GM12878 (cell line): Measurements from ENCODE around the gene TCF7. TPM values are rescaled to one million over a fixed set of nuclear protein-coding genes. Genes with fewer than 3 reads are reported as not detected.

Source experiments
- ATAC-seq: fragments of 200-7000 bp; cut with Tn5 transposase; 3 replicates; pipeline ENCODE4 v1.9.1; 2020; ENCODE audit warnings: mild to moderate bottlenecking, moderate library complexity
- BruUV-seq: library from RNA; stranded (reverse); fragments of 400-500 nt; replicated peaks from 2 replicates; lab custom pipeline; 2021; lab: Mats Ljungman, UMichigan
- CTCF ChIA-PET: fragments of 300-600 bp; sonication (Branson Sonifier 250); formaldehyde crosslinking; extraction: SDS; loops from one replicate; lab custom pipeline; 2021; ENCODE audit warnings: inconsistent platforms; lab: Yijun Ruan, JAX
- POLR2A ChIA-PET: fragments of 350-600 bp; formaldehyde crosslinking; extraction: SDS; loops from one replicate; lab custom pipeline; 2021; ENCODE audit warnings: inconsistent platforms; lab: Charles Lee
- RAD21 ChIA-PET: fragments of 300-600 bp; sonication (Branson Sonifier 250); formaldehyde crosslinking; loops from one replicate; lab custom pipeline; 2023; ENCODE audit warnings: antibody characterized with exemption; ENCODE audit not compliant: unreplicated experiment; lab: Charles Lee
- SMC1A ChIA-PET: fragments of 300-600 bp; sonication (Branson Sonifier 250); formaldehyde crosslinking; loops from one replicate; lab custom pipeline; 2023; ENCODE audit not compliant: unreplicated experiment, uncharacterized antibody; lab: Charles Lee
- DNase-seq: peaks from one replicate; pipeline ENCODE4 v3.0.0-alpha.2; 2011; ENCODE audit warnings: low read depth, low spot score
- FAIRE-seq: peaks from 3 replicates; lab custom pipeline; 2011; peaks lifted over from hg19 to GRCh38; lab: Jason Lieb, UNC
- H2AFZ ChIP-seq: 2 replicates; pipeline ENCODE4 v1.6.0; 2011; ENCODE audit warnings: low read depth, low read length, control low read depth; ENCODE audit not compliant: control insufficient read depth
- H3K27ac ChIP-seq: 2 replicates; pipeline ENCODE4 v1.5.1; 2011; ENCODE audit warnings: control low read depth; ENCODE audit not compliant: control insufficient read depth, insufficient read depth
- H3K27me3 ChIP-seq, 2 experiments: replicated peaks in 1 of 2; 2 replicates each; pipeline versions ENCODE4 v1.6.0 to v1.6.1; 2011; ENCODE audit warnings: low read length in 1 of 2; ENCODE audit not compliant: control insufficient read depth in 2 of 2, insufficient read depth in 2 of 2
- H3K36me3 ChIP-seq, 2 experiments: 2 replicates each; pipeline ENCODE4 v1.5.1; 2011; ENCODE audit warnings: low read length in 1 of 2; ENCODE audit not compliant: control insufficient read depth in 2 of 2, insufficient read depth in 2 of 2
- H3K4me1 ChIP-seq: 2 replicates; pipeline ENCODE4 v1.6.1; 2011; ENCODE audit warnings: mild to moderate bottlenecking, low read length, moderate library complexity, mixed read lengths; ENCODE audit not compliant: control insufficient read depth, insufficient read depth
- H3K4me2 ChIP-seq: 2 replicates; pipeline ENCODE4 v1.6.0; 2011; ENCODE audit warnings: control low read depth; ENCODE audit not compliant: control insufficient read depth, insufficient read depth
- H3K4me3 ChIP-seq: fragments of 200-600 bp; sonication (generic); 2 replicates; pipeline ENCODE4 v1.5.1; 2016
- H3K79me2 ChIP-seq: 2 replicates; pipeline ENCODE4 v1.6.0; 2011; ENCODE audit warnings: low read length; ENCODE audit not compliant: control insufficient read depth, insufficient read depth
- H3K9ac ChIP-seq: 2 replicates; pipeline ENCODE4 v1.8.0; 2011; ENCODE audit warnings: low read length, control low read depth, mixed read lengths; ENCODE audit not compliant: control insufficient read depth, insufficient read depth
- H3K9me3 ChIP-seq: replicated peaks from 3 replicates; pipeline ENCODE4 v1.5.1; 2011; ENCODE audit warnings: mild to moderate bottlenecking, low read length; ENCODE audit not compliant: control insufficient read depth, insufficient read depth
- H4K20me1 ChIP-seq: 2 replicates; pipeline ENCODE4 v1.6.0; 2011; ENCODE audit not compliant: control insufficient read depth, insufficient read depth
- BRCA1 ChIP-seq: IDR thresholded peaks from 2 replicates; pipeline ENCODE4 v1.6.1; 2011; ENCODE audit warnings: low read depth, low read length, improper control_type of control experiment
- EZH2 ChIP-seq: IDR thresholded peaks from 2 replicates; pipeline ENCODE4 v1.6.1; 2012; ENCODE audit warnings: low read depth, mild to moderate bottlenecking, control low read depth, inconsistent platforms, low read length, borderline replicate concordance; ENCODE audit not compliant: control insufficient read depth
- HDGF ChIP-seq: fragments of 450-650 bp; IDR thresholded peaks from 2 replicates; pipeline ENCODE4 v1.6.1; 2016; ENCODE audit warnings: antibody characterized with exemption
- KAT2A ChIP-seq: conservative IDR thresholded peaks from 2 replicates; pipeline ENCODE4 v1.6.1; 2011; ENCODE audit warnings: low read depth, low read length; ENCODE audit not compliant: control insufficient read depth
- NBN ChIP-seq: fragments of 450-650 bp; IDR thresholded peaks from 2 replicates; pipeline ENCODE4 v1.6.1; 2016
- NFXL1 ChIP-seq: fragments of 450-650 bp; IDR thresholded peaks from 2 replicates; pipeline ENCODE4 v1.6.1; 2017; ENCODE audit warnings: antibody characterized with exemption, mild to moderate bottlenecking, borderline replicate concordance
- RAD21 ChIP-seq: IDR thresholded peaks from 2 replicates; pipeline ENCODE4 v1.6.1; 2011; ENCODE audit warnings: mild to moderate bottlenecking, low read depth, low read length, moderate library complexity; ENCODE audit not compliant: insufficient read depth
- SMARCA5 ChIP-seq: fragments of 450-650 bp; IDR thresholded peaks from 2 replicates; pipeline ENCODE4 v1.6.1; 2017; ENCODE audit warnings: mild to moderate bottlenecking
- YY1 ChIP-seq: IDR thresholded peaks from 2 replicates; pipeline ENCODE4 v1.6.1; 2011; ENCODE audit warnings: low read depth, mild to moderate bottlenecking, low read length
- WGBS: methylation state at CpG from one replicate; pipeline ENCODE4 v1.1.6; 2016; ENCODE audit warnings: low lambda C conversion rate; ENCODE audit not compliant: insufficient replicate concordance, insufficient coverage; ENCODE audit errors: missing lambda C conversion rate; 5-methylcytosine and 5-hydroxymethylcytosine counted together
- in situ Hi-C: fragments of 300-500 bp; cut with MboI; formaldehyde crosslinking; loops from 9 replicates; pipeline ENCODE4 v1.14.3; 2018; ENCODE audit warnings: mixed read lengths
- intact Hi-C: fragments of 100-400 bp; cut with micrococcal nuclease; formaldehyde crosslinking; loops from one replicate; pipeline ENCODE4 v1.14.2; 2022; ENCODE audit not compliant: unreplicated experiment
- polyA plus RNA-seq, 11 experiments: library from polyadenylated mRNA; depleted of rRNA in 4 of 11; unstranded in 6 of 11; stranded (reverse) in 5 of 11; fragments of >200 nt; fragmentation: Nextera tagmentation in 4 of 11; fragmentation: Illumina TruSeq in 1 of 11; extraction: Ambion mirVana in 4 of 11; extraction: Trizol in 1 of 11; gene quantifications; 1 replicate in 1 of 11; 2 replicates in 10 of 11; pipeline versions ENCODE4 v1.2.1 to v1.2.3, GENCODE V29; 2011 to 2016; ENCODE audit warnings: inconsistent platforms in 2 of 11, missing spikeins in 2 of 11, low read depth in 1 of 11
- total RNA-seq, 4 experiments: library from RNA; depleted of rRNA in 3 of 4; stranded (reverse); fragments of >200 nt in 3 of 4; fragmentation: Illumina TruSeq in 1 of 4; extraction: Trizol in 1 of 4; gene quantifications; 2 replicates each; pipeline versions ENCODE4 v1.2.1 to v1.2.3, GENCODE V29; 2013 to 2021
- TF ChIP-seq, protein P1 (sequence below): fragments of 450-650 bp; IDR thresholded peaks from 2 replicates; pipeline ENCODE4 v1.6.1; 2017; ENCODE audit warnings: mild to moderate bottlenecking
- TF ChIP-seq, protein P2 (sequence below): fragments of 150-350 bp; IDR thresholded peaks from 2 replicates; pipeline ENCODE4 v1.6.1; 2014; ENCODE audit warnings: mild to moderate bottlenecking, low read depth, low read length
- TF ChIP-seq, protein P3 (sequence below): fragments of 450-650 bp; IDR thresholded peaks from 2 replicates; pipeline ENCODE4 v1.6.1; 2016; ENCODE audit warnings: mild to moderate bottlenecking
- TF ChIP-seq, protein P4 (sequence below): fragments of 450-650 bp; IDR thresholded peaks from 2 replicates; pipeline ENCODE4 v1.6.1; 2018; ENCODE audit warnings: mild to moderate bottlenecking, low read depth, moderate library complexity; ENCODE audit not compliant: partially characterized antibody
- TF ChIP-seq, protein P5 (sequence below): IDR thresholded peaks from 2 replicates; pipeline ENCODE4 v1.6.1; 2011; ENCODE audit warnings: low read depth, low read length, improper control_type of control experiment, borderline replicate concordance

TCF7 gene
- total and polyA plus RNA-seq, 10 of the 15 experiments (the other 5 are each of a cell fraction or from before 2014, with no cell fraction given): 10.0 to 60.2 (median 23.6) TPM

DNA sequence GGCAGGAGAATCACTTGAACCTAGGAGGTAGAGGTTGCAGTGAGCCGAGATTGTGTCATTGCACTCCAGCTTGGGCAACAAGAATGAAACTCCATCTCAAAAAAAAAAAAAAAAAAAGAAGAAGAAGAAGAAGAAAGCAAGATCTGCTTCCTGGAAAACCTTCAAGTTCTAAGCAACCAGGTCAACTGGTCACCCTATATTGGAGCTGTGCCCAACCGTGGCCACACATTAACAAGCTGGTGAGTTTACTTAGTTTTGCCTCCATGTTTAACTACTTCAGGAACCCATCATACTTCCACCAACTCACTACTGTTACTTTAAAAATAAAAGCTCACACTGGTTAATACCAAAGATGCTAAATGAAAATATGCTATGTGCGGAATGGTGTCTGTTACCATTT, 74.5 kb downstream of the TCF7 start (continued):
- TF ChIP-seq, protein P1, sequence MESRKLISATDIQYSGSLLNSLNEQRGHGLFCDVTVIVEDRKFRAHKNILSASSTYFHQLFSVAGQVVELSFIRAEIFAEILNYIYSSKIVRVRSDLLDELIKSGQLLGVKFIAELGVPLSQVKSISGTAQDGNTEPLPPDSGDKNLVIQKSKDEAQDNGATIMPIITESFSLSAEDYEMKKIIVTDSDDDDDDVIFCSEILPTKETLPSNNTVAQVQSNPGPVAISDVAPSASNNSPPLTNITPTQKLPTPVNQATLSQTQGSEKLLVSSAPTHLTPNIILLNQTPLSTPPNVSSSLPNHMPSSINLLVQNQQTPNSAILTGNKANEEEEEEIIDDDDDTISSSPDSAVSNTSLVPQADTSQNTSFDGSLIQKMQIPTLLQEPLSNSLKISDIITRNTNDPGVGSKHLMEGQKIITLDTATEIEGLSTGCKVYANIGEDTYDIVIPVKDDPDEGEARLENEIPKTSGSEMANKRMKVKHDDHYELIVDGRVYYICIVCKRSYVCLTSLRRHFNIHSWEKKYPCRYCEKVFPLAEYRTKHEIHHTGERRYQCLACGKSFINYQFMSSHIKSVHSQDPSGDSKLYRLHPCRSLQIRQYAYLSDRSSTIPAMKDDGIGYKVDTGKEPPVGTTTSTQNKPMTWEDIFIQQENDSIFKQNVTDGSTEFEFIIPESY: no peak
- TF ChIP-seq, protein P2, sequence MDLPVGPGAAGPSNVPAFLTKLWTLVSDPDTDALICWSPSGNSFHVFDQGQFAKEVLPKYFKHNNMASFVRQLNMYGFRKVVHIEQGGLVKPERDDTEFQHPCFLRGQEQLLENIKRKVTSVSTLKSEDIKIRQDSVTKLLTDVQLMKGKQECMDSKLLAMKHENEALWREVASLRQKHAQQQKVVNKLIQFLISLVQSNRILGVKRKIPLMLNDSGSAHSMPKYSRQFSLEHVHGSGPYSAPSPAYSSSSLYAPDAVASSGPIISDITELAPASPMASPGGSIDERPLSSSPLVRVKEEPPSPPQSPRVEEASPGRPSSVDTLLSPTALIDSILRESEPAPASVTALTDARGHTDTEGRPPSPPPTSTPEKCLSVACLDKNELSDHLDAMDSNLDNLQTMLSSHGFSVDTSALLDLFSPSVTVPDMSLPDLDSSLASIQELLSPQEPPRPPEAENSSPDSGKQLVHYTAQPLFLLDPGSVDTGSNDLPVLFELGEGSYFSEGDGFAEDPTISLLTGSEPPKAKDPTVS: no peak
- TF ChIP-seq BRCA1: no peak
- TF ChIP-seq KAT2A: no peak
- TF ChIP-seq, protein P3, sequence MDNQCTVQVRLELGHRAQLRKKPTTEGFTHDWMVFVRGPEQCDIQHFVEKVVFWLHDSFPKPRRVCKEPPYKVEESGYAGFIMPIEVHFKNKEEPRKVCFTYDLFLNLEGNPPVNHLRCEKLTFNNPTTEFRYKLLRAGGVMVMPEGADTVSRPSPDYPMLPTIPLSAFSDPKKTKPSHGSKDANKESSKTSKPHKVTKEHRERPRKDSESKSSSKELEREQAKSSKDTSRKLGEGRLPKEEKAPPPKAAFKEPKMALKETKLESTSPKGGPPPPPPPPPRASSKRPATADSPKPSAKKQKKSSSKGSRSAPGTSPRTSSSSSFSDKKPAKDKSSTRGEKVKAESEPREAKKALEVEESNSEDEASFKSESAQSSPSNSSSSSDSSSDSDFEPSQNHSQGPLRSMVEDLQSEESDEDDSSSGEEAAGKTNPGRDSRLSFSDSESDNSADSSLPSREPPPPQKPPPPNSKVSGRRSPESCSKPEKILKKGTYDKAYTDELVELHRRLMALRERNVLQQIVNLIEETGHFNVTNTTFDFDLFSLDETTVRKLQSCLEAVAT: no peak
- TF ChIP-seq SMARCA5: no peak

DNA sequence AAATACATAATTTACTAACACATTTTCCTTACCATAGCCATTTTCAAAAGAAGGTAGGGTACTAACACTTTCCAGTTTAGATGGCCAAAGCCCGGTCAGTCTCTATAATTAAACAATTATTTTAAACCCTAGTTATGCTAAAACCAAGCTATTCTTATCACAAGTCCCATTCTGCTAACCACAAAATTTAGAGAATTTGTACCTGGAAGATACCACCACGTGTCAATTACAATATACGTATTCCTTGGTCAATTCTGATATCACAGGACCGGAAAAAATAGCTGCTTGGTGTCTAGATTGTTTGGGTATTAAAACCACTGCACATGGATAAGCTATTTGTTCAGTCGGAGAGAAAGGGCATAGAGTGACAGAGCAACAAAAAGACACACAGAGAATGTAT, 81.2 kb downstream of the TCF7 start:
- POLR2A ChIA-PET: interaction anchor here (0.5 to 1.3 kb wide), 2 partner anchors 111 to 388 kb away, joined by 3 read pairs; no protein-coding TSS in a partner anchor
- TF ChIP-seq EZH2: no peak
- TF ChIP-seq, protein P4, sequence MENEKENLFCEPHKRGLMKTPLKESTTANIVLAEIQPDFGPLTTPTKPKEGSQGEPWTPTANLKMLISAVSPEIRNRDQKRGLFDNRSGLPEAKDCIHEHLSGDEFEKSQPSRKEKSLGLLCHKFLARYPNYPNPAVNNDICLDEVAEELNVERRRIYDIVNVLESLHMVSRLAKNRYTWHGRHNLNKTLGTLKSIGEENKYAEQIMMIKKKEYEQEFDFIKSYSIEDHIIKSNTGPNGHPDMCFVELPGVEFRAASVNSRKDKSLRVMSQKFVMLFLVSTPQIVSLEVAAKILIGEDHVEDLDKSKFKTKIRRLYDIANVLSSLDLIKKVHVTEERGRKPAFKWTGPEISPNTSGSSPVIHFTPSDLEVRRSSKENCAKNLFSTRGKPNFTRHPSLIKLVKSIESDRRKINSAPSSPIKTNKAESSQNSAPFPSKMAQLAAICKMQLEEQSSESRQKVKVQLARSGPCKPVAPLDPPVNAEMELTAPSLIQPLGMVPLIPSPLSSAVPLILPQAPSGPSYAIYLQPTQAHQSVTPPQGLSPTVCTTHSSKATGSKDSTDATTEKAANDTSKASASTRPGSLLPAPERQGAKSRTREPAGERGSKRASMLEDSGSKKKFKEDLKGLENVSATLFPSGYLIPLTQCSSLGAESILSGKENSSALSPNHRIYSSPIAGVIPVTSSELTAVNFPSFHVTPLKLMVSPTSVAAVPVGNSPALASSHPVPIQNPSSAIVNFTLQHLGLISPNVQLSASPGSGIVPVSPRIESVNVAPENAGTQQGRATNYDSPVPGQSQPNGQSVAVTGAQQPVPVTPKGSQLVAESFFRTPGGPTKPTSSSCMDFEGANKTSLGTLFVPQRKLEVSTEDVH: no peak
- no peak for TF ChIP-seq NBN
- TF ChIP-seq YY1: no peak
- TF ChIP-seq HDGF: no peak
- TF ChIP-seq NFXL1: no peak
- no peak for TF ChIP-seq RAD21
- TF ChIP-seq, protein P5, sequence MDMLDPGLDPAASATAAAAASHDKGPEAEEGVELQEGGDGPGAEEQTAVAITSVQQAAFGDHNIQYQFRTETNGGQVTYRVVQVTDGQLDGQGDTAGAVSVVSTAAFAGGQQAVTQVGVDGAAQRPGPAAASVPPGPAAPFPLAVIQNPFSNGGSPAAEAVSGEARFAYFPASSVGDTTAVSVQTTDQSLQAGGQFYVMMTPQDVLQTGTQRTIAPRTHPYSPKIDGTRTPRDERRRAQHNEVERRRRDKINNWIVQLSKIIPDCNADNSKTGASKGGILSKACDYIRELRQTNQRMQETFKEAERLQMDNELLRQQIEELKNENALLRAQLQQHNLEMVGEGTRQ: no peak

More for the DNA sequence above, 81.2 kb downstream of the TCF7 start:
- no peak overlapping the region for H3K4me2 ChIP-seq
- H3K4me1 ChIP-seq: no peaks in the 10 kb centered on the region
- ChIA-PET RAD21 (no interaction called here), SMC1A (interaction anchor here (1.2 to 1.5 kb wide), 3 partner anchors 8 to 94 kb away, joined by 3 to 5 read pairs (median 4); no protein-coding TSS in a partner anchor), CTCF (interaction anchor here (1.1 to 2.9 kb wide), 5 partner anchors 9 to 392 kb away, joined by 4 to 12 read pairs (median 4); no protein-coding TSS in a partner anchor)
- no peak overlapping the region for H3K9ac ChIP-seq
- BruUV-seq: no TSS peak
- intact Hi-C loops (no loop called here), in situ Hi-C loops (no loop called here)
- H4K20me1 ChIP-seq: peaks cover 3% of the 10 kb centered on the region; the same call in 1 of the 2 replicates
- no peak for DNase-seq
- no peak overlapping the region for H3K4me3 ChIP-seq
- 79% methylated on average over 5 of the region's 5 CpGs for WGBS
- H2AFZ ChIP-seq: no peak overlapping the region
- FAIRE-seq: no peak
- no peaks in the 10 kb centered on the region for H3K27me3 ChIP-seq
- ATAC-seq: no peak
- H3K79me2 ChIP-seq: no peaks in the 10 kb centered on the region
- H3K9me3 ChIP-seq: no peaks in the 10 kb centered on the region
- H3K36me3 ChIP-seq: peaks cover 3 to 14% of the 10 kb centered on the region in 2 experiments
- no peak overlapping the region for H3K27ac ChIP-seq
